Spleen (tissue), 11 donors: ENCODE data around the gene TBL1X. TPM values are rescaled to one million over a fixed set of nuclear protein-coding genes. Genes with fewer than 3 reads are reported as not detected.

ENCODE experiments used
- DNase-seq: peaks from one replicate; pipeline ENCODE4 v3.0.0-alpha.2; 2020
- H3K27ac ChIP-seq, 8 donors: fragments of 200-600 bp; sonication (generic) in 7 of 8; 1 replicate in 4 of 8; 2 replicates in 4 of 8; pipeline versions ENCODE4 v1.5.0 to v1.8.0; 2016 to 2021; ENCODE audit warnings: inconsistent platforms in 4 of 8, mild to moderate bottlenecking in 4 of 8, moderate library complexity in 1 of 8
- H3K27me3 ChIP-seq, 7 donors: fragments of 200-600 bp; sonication (generic) in 6 of 7; replicated peaks in 1 of 7; 1 replicate in 4 of 7; 2 replicates in 3 of 7; pipeline versions ENCODE4 v1.5.0 to v1.8.0; 2016 to 2021; ENCODE audit warnings: inconsistent platforms in 3 of 7, mild to moderate bottlenecking in 1 of 7
- H3K36me3 ChIP-seq, 6 donors: fragments of 200-600 bp; sonication (generic) in 5 of 6; 1 replicate in 4 of 6; 2 replicates in 2 of 6; pipeline versions ENCODE4 v1.5.0 to v1.8.0; 2016 to 2021; ENCODE audit warnings: inconsistent platforms in 2 of 6
- H3K4me1 ChIP-seq, 6 donors: fragments of 200-600 bp; sonication (generic) in 5 of 6; 1 replicate in 3 of 6; 2 replicates in 3 of 6; pipeline versions ENCODE4 v1.5.0 to v1.8.0; 2016 to 2021; ENCODE audit warnings: inconsistent platforms in 3 of 6
- H3K4me3 ChIP-seq, 8 donors: fragments of 200-600 bp; sonication (generic) in 7 of 8; 1 replicate in 4 of 8; 2 replicates in 4 of 8; pipeline versions ENCODE4 v1.5.0 to v1.8.0; 2016 to 2021; ENCODE audit warnings: inconsistent platforms in 4 of 8, mild to moderate bottlenecking in 4 of 8, moderate library complexity in 2 of 8
- H3K9me3 ChIP-seq, 8 donors: fragments of 200-600 bp; sonication (generic) in 7 of 8; 1 replicate in 4 of 8; 2 replicates in 4 of 8; pipeline versions ENCODE4 v1.5.0 to v1.8.0; 2016 to 2021; ENCODE audit warnings: inconsistent platforms in 4 of 8
- POLR2A ChIP-seq, 3 donors: fragments of 450-650 bp; IDR thresholded peaks; one replicate each; pipeline ENCODE4 v1.5.1; 2017; ENCODE audit warnings: antibody characterized with exemption in 3 of 3, mild to moderate bottlenecking in 1 of 3
- POLR2AphosphoS5 ChIP-seq, 3 donors: sonication (generic); formaldehyde crosslinking; IDR thresholded peaks; one replicate each; pipeline ENCODE4 v1.5.1; 2017; ENCODE audit warnings: antibody characterized with exemption in 3 of 3
- WGBS, 5 donors: extraction: QIAGEN DNeasy Blood & Tissue Kit in 3 of 5; methylation state at CpG; one replicate each; pipeline versions ENCODE4 v1.1.5 to v1.1.7; 2013 to 2018; 5-methylcytosine and 5-hydroxymethylcytosine counted together
- intact Hi-C: fragments of 100-400 bp; cut with DNase I; formaldehyde crosslinking; loops from one replicate; pipeline ENCODE4 v1.15.0; 2023; ENCODE audit warnings: low total_unique reads
- polyA plus RNA-seq, 3 donors: library from polyadenylated mRNA; stranded (reverse); fragments of 200-250 nt; gene quantifications; one replicate each; pipeline ENCODE4 v1.2.1, GENCODE V29; 2013
- total RNA-seq, 7 donors: library from RNA; depleted of rRNA in 3 of 7; stranded (reverse); fragments of >200 nt in 3 of 7; fragmentation: NEBNext Ultra II Directional in 4 of 7; extraction: Animal tissue kit (Norgen Biotek cat#: 25700) in 4 of 7; gene quantifications; one replicate each; pipeline versions ENCODE4 v1.1.0 to v1.2.1, GENCODE V29; 2016 to 2021
- TF ChIP-seq, protein P1 (sequence below), 11 experiments: fragments of 200-600 bp in 7 of 11; fragments of 450-650 bp in 4 of 11; sonication (generic) in 4 of 11; IDR thresholded peaks in 8 of 11; conservative IDR thresholded peaks in 3 of 11; 1 replicate in 7 of 11; 2 replicates in 4 of 11; pipeline versions ENCODE4 v1.4.0 to v1.8.0; 2016 to 2021; ENCODE audit warnings: antibody characterized with exemption in 11 of 11, inconsistent platforms in 4 of 11, mild to moderate bottlenecking in 1 of 11
- donor health status: healthy with polysubstance abuse.
- donor health status: DM: no; HTN: no; CAD: no; lungs with moderate emphysema.
- donor health status: DM: no; HTN: no; CAD: no.
- donor health status: Bipolar disorder and iron deficiency.
- donor health status: healthy.
- donor health status: DM: no; HTN: no; CAD: no.
- donor health status: DM: yes; HTN: yes; CAD: no.

Gene TBL1X
- total and polyA plus RNA-seq, 10 donors: 3.0 to 37.2 (median 21.4) TPM

DNA sequence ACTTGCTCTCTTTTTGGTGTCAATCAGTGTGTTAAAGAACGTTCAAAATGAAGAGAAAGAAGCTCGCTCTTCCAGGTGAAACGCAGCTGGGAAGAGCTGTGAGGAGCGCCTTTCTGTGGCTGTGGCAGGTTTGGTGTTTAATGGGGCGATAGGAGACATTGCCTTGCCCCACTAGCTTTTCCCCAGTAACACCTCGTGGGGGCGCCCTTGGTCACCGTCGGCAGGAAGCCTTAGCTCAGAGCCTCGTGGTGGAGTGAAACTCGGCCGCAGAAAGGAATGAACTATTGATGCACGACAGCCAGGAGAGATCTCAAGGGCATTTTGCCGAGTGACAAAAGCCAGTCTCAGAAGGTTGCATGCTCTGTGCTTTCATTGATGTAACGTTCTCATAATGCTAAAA lies 235.7 kb downstream of the TBL1X start:
- 77 to 93% (median 90%) methylated on average over 13 to 15 of the region's 15 CpGs for WGBS, 5 donors

GRCh38 chrX:9701790-9702189 lies 236.9 kb downstream of the TBL1X start:
- DNase-seq: no peak
- Histone ChIP-seq H3K27me3 (no peaks in the 10 kb centered on the region), H3K36me3 (peaks cover 0 to 80% (median 0%) of the 10 kb centered on the region in 6 donors), H3K9me3 (peaks cover 0 to 10% (median 0%) of the 10 kb centered on the region in 8 donors), H3K4me3 (no peak overlapping the region), H3K4me1 (no peaks in the 10 kb centered on the region), H3K27ac (no peak overlapping the region)
- 87 to 99% (median 96%) methylated on average over 12 of the region's 12 CpGs for WGBS, 5 donors
- no peak for TF ChIP-seq POLR2A (IDR thresholded peaks at IDR 0.05)
- TF ChIP-seq, protein P1, sequence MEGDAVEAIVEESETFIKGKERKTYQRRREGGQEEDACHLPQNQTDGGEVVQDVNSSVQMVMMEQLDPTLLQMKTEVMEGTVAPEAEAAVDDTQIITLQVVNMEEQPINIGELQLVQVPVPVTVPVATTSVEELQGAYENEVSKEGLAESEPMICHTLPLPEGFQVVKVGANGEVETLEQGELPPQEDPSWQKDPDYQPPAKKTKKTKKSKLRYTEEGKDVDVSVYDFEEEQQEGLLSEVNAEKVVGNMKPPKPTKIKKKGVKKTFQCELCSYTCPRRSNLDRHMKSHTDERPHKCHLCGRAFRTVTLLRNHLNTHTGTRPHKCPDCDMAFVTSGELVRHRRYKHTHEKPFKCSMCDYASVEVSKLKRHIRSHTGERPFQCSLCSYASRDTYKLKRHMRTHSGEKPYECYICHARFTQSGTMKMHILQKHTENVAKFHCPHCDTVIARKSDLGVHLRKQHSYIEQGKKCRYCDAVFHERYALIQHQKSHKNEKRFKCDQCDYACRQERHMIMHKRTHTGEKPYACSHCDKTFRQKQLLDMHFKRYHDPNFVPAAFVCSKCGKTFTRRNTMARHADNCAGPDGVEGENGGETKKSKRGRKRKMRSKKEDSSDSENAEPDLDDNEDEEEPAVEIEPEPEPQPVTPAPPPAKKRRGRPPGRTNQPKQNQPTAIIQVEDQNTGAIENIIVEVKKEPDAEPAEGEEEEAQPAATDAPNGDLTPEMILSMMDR (IDR thresholded peaks at IDR 0.05 in 8 of 11, conservative IDR thresholded peaks at IDR 0.05 in 3 of 11): no peak
- TF ChIP-seq POLR2AphosphoS5 (IDR thresholded peaks at IDR 0.05): no peak
- intact Hi-C loops: no loop called here

More for the DNA sequence above, 235.7 kb downstream of the TBL1X start:
- Histone ChIP-seq H3K27me3 (no peaks in the 10 kb centered on the region), H3K4me1 (no peaks in the 10 kb centered on the region), H3K36me3 (peaks cover 0 to 84% (median 0%) of the 10 kb centered on the region in 6 donors), H3K27ac (no peak overlapping the region), H3K9me3 (peaks cover 0 to 10% (median 0%) of the 10 kb centered on the region in 8 donors), H3K4me3 (no peak overlapping the region)
- no peak for TF ChIP-seq POLR2AphosphoS5 (IDR thresholded peaks at IDR 0.05)
- TF ChIP-seq, protein P1 (IDR thresholded peaks at IDR 0.05 in 8 of 11, conservative IDR thresholded peaks at IDR 0.05 in 3 of 11): no peak
- TF ChIP-seq POLR2A (IDR thresholded peaks at IDR 0.05): no peak
- intact Hi-C loops: no loop called here
- no peak for DNase-seq

DNA sequence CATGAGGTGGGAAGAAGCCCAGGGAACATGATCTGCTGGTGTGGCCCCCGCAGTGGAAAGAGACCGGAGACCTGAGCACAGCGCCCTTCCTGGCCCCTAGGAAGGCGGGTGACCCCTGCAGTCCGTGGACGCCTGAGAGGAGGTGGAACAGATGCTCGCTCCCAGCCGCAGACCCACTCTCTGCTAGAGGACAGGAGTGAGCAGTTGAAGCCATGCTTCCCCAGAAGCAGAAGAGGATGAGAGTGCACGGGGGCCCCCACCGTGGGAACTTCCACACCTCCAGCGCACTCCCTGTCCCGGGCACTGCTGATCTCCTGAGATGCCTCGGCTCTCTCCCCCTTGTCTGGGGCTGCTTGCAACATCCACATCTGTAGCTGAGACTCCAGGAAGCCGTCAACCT lies 238.5 kb downstream of the TBL1X start:
- TF ChIP-seq POLR2A (IDR thresholded peaks at IDR 0.05) (no peak), POLR2AphosphoS5 (IDR thresholded peaks at IDR 0.05) (no peak)
- TF ChIP-seq, protein P1 (IDR thresholded peaks at IDR 0.05 in 8 of 11, conservative IDR thresholded peaks at IDR 0.05 in 3 of 11): no peak
- intact Hi-C loops: no loop called here
- Histone ChIP-seq H3K27me3 (no peaks in the 10 kb centered on the region), H3K36me3 (peaks cover 0 to 66% (median 0%) of the 10 kb centered on the region in 6 donors), H3K27ac (no peak overlapping the region), H3K4me1 (peaks cover 0 to 4% (median 0%) of the 10 kb centered on the region in 6 donors), H3K4me3 (no peak overlapping the region), H3K9me3 (peaks cover 0 to 10% (median 0%) of the 10 kb centered on the region in 8 donors)
- no peak for DNase-seq
- WGBS, 5 donors: 86 to 100% (median 95%) methylated on average over 2 to 14 of the region's 14 CpGs

GRCh38 chrX:9704876-9705465 lies 240.1 kb downstream of the TBL1X start:
- peaks cover 0 to 59% (median 2%) of the 10 kb centered on the region in 6 donors for H3K36me3 ChIP-seq

More at GRCh38 chrX:9704876-9705465, 240.1 kb downstream of the TBL1X start:
- H3K9me3 ChIP-seq: peaks cover 0 to 10% (median 0%) of the 10 kb centered on the region in 8 donors
- intact Hi-C loops: loop anchor here (5.0 kb wide), 1 partner anchor 888 kb away; no protein-coding TSS in a partner anchor
- no peaks in the 10 kb centered on the region for H3K27me3 ChIP-seq
- DNase-seq: no peak
- 78 to 96% (median 93%) methylated on average over 6 of the region's 6 CpGs for WGBS, 5 donors
- H3K27ac ChIP-seq: no peak overlapping the region
- peaks cover 0 to 9% (median 3%) of the 10 kb centered on the region in 6 donors for H3K4me1 ChIP-seq
- no peak overlapping the region for H3K4me3 ChIP-seq
- no peak for TF ChIP-seq POLR2A (IDR thresholded peaks at IDR 0.05)
- no peak for TF ChIP-seq POLR2AphosphoS5 (IDR thresholded peaks at IDR 0.05)
- TF ChIP-seq, protein P1 (IDR thresholded peaks at IDR 0.05 in 8 of 11, conservative IDR thresholded peaks at IDR 0.05 in 3 of 11): no peak
